GM06990 (cell line): ENCODE measurements around the gene FGFBP2.

ENCODE experiments used
- DNase-seq: peaks from one replicate; pipeline ENCODE4 v3.0.0-alpha.2; 2011; ENCODE audit not compliant: insufficient read length; ENCODE audit errors: extremely low read depth
- H3K27me3 ChIP-seq: replicated peaks from 2 replicates; pipeline ENCODE4 v1.6.0; 2011; ENCODE audit warnings: low read length; ENCODE audit not compliant: control insufficient read depth, insufficient read depth
- H3K36me3 ChIP-seq: 2 replicates; pipeline ENCODE4 v1.5.1; 2011; ENCODE audit warnings: low read length; ENCODE audit not compliant: control insufficient read depth, insufficient read depth
- H3K4me3 ChIP-seq: replicated peaks from 2 replicates; pipeline ENCODE4 v1.5.1; 2011; ENCODE audit warnings: low read depth, mild to moderate bottlenecking, control low read depth, low read length
- TF ChIP-seq, protein P1 (sequence below): IDR thresholded peaks from 2 replicates; pipeline ENCODE4 v1.5.1; 2011; ENCODE audit warnings: low read length, control low read depth, mild to moderate bottlenecking, inconsistent platforms; ENCODE audit not compliant: insufficient read depth, poor library complexity, severe bottlenecking

Gene FGFBP2

DNA sequence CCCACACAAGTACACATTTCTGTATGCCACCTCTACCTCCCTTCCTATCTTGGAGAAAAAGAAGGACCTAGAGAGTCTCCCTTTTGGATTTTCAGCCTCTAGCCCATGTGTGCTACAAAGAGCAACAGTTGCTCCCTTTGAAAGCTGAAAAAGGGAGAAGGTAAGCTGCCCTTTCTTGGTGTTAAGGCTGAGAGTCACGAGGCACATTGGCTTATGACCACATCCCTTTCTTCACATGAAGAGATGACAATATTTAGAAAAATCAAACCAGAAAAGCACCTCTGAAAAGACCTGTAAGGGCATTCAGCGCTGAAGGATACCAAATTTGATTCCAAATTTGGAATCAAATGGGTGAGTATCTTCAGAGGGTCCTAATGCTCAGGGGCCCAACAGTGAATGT lies 18.1 kb downstream of the FGFBP2 start:
- no peak overlapping the region for H3K4me3 ChIP-seq
- DNase-seq = no peak
- TF ChIP-seq, protein P1, sequence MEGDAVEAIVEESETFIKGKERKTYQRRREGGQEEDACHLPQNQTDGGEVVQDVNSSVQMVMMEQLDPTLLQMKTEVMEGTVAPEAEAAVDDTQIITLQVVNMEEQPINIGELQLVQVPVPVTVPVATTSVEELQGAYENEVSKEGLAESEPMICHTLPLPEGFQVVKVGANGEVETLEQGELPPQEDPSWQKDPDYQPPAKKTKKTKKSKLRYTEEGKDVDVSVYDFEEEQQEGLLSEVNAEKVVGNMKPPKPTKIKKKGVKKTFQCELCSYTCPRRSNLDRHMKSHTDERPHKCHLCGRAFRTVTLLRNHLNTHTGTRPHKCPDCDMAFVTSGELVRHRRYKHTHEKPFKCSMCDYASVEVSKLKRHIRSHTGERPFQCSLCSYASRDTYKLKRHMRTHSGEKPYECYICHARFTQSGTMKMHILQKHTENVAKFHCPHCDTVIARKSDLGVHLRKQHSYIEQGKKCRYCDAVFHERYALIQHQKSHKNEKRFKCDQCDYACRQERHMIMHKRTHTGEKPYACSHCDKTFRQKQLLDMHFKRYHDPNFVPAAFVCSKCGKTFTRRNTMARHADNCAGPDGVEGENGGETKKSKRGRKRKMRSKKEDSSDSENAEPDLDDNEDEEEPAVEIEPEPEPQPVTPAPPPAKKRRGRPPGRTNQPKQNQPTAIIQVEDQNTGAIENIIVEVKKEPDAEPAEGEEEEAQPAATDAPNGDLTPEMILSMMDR = no peak
- no peaks in the 10 kb centered on the region; the same call in 1 of the 2 replicates for H3K27me3 ChIP-seq
- no peaks in the 10 kb centered on the region for H3K36me3 ChIP-seq

DNA sequence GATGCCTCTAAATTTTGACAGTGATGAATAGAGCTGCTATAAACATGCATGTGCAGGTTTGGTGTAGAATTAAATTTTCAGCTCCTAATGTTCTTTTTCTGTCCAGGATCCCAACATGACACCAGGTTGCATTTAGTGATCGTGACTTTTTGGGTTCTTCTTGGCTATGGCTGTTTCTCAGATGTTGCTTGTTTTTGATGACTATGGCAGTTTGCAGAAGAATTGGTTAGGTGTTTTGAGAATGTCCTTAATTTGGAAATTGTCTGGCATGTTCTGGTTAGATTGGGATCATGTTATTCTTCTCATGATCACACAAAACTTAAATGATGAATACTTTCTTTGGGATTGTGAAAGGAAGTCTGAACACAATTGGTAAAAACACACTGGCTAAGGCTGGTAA lies 20.7 kb downstream of the FGFBP2 start:
- Histone ChIP-seq H3K27me3 (no peaks in the 10 kb centered on the region; the same call in 1 of the 2 replicates), H3K36me3 (no peaks in the 10 kb centered on the region), H3K4me3 (no peak overlapping the region)
- DNase-seq = no peak
- TF ChIP-seq, protein P1 = no peak

GRCh38 chr4:15938640-15939039 lies 24.3 kb downstream of the FGFBP2 start, which contains the start of gene FGFBP1:
FGFBP1 (minus strand) TSS chr4:15938740; CDS start chr4:15936632, 2,108 bp downstream.
- TF ChIP-seq, protein P1 = no peak
- DNase-seq = no peak
- no peaks in the 10 kb centered on the region for H3K36me3 ChIP-seq
- no peaks in the 10 kb centered on the region; the same call in 1 of the 2 replicates for H3K27me3 ChIP-seq
- H3K4me3 ChIP-seq = no peak within 1 kb of the TSS

GRCh38 chr4:15938182-15938581 lies 24.8 kb downstream of the FGFBP2 start:
- Histone ChIP-seq H3K4me3 (no peak overlapping the region), H3K36me3 (no peaks in the 10 kb centered on the region), H3K27me3 (no peaks in the 10 kb centered on the region; the same call in 1 of the 2 replicates)
- TF ChIP-seq, protein P1 = no peak
- no peak for DNase-seq

DNA sequence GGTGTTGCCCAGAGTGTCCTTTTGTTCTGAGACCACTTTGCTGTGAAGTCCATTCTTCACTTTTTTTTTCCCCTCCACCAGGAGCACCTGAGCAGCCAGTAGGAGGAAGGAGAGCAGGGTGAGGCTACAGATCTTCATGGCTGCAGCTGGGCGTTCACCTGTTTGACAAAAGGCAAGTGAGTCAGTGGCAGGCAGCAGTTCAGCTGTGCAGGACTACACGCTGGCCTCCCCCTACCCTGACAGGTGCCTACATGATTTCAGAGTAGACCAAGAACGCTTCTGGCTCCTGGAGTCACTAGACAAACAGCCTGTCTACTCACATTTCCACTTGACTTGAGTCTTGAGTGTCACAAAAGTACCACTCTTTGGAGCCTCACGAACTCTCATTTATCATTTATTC lies 26.5 kb downstream of the FGFBP2 start:
- H3K27me3 ChIP-seq = no peaks in the 10 kb centered on the region; the same call in 1 of the 2 replicates
- no peak overlapping the region for H3K4me3 ChIP-seq
- no peaks in the 10 kb centered on the region for H3K36me3 ChIP-seq
- TF ChIP-seq, protein P1 = no peak
- no peak for DNase-seq
